Pancreas (tissue), 10 donors: ENCODE data around the gene CNTN1. TPM values are rescaled to one million over a fixed set of nuclear protein-coding genes. Genes with fewer than 3 reads are reported as not detected.
A peak's percentile ranks its signal among the peaks of the same experiment; 100 is the strongest.

ENCODE experiments used
- ATAC-seq, 4 donors: fragments of 200-7000 bp; cut with Tn5 transposase; one replicate each; pipeline versions ENCODE4 v1.8.0 to v1.9.1; 2020; ENCODE audit warnings: mild to moderate bottlenecking in 4 of 4, moderate library complexity in 4 of 4
- DNase-seq, 6 donors: peaks; one replicate each; pipeline ENCODE4 v3.0.0-alpha.2; 2020
- FAIRE-seq: peaks from 2 replicates; lab custom pipeline; 2012; peaks lifted over from hg19 to GRCh38; lab: Jason Lieb, UNC
- H3K27ac ChIP-seq, 4 donors: fragments of 200-600 bp; sonication (generic); 1 replicate in 3 of 4; 2 replicates in 1 of 4; pipeline versions ENCODE4 v1.5.0 to v1.8.0; 2020
- H3K27me3 ChIP-seq, 4 donors: fragments of 200-600 bp; one replicate each; pipeline ENCODE4 v1.8.0; 2021
- H3K36me3 ChIP-seq, 3 donors: fragments of 200-600 bp; sonication (generic) in 1 of 3; one replicate each; pipeline versions ENCODE4 v1.5.0 to v1.8.0; 2020 to 2021
- H3K4me1 ChIP-seq, 3 donors: fragments of 200-600 bp; one replicate each; pipeline ENCODE4 v1.8.0; 2021
- H3K4me3 ChIP-seq, 4 donors: fragments of 200-600 bp; sonication (generic) in 2 of 4; one replicate each; pipeline versions ENCODE4 v1.5.0 to v1.8.0; 2020 to 2021
- H3K9me3 ChIP-seq, 4 donors: fragments of 200-600 bp; one replicate each; pipeline ENCODE4 v1.8.0; 2021
- CTCF ChIP-seq, 4 donors: fragments of 200-600 bp; sonication (generic) in 3 of 4; IDR thresholded peaks; one replicate each; pipeline versions ENCODE4 v1.5.0 to v1.8.0; 2021; ENCODE audit warnings: antibody characterized with exemption in 4 of 4
- WGBS, 2 donors: extraction: QIAGEN DNeasy Blood & Tissue Kit; methylation state at CpG; one replicate each; pipeline ENCODE4 v1.1.7; 2013; 5-methylcytosine and 5-hydroxymethylcytosine counted together
- intact Hi-C, 3 donors: fragments of 100-400 bp; cut with DNase I; formaldehyde crosslinking; loops; one replicate each; pipeline versions ENCODE4 v1.11.1 to v1.14.2; 2022
- polyA plus RNA-seq, 2 donors: library from polyadenylated mRNA; stranded (reverse); fragments of 200-250 nt; gene quantifications; one replicate each; pipeline ENCODE4 v1.2.3, GENCODE V29; 2013
- total RNA-seq, 6 donors: library from RNA; stranded (reverse); fragmentation: NEBNext Ultra II Directional in 4 of 6; extraction: Animal tissue kit (Norgen Biotek cat#: 25700) in 4 of 6; gene quantifications; one replicate each; pipeline versions ENCODE4 v1.2.1 to v1.2.4, GENCODE V29; 2021 to 2023
- donor health status: healthy with polysubstance abuse.
- donor health status: DM: no; HTN: no; CAD: no; lungs with moderate emphysema.
- donor health status: DM: no; HTN: no; CAD: no.
- donor health status: control.
- donor health status: control.
- donor health status: Bipolar disorder and iron deficiency.
- donor health status: DM: yes; HTN: yes; CAD: no.
- donor health status: DM: no; HTN: no; CAD: no.
- donor health status: DM: no; HTN: no; CAD: no.
- donor health status: DM: yes; HTN: yes; CAD: no.

The CNTN1 gene
- total and polyA plus RNA-seq, 8 donors = 1.4 to 13.9 (median 4.6) TPM

- Histone ChIP-seq H3K4me3 (no peak overlapping the region), H3K27me3 (no peaks in the 10 kb centered on the region), H3K9me3 (no peaks in the 10 kb centered on the region), H3K27ac (no peak overlapping the region), H3K36me3 (no peaks in the 10 kb centered on the region), H3K4me1 (no peaks in the 10 kb centered on the region)
- intact Hi-C loops = no loop called here
- TF ChIP-seq CTCF (IDR thresholded peaks at IDR 0.05) = no peak
- peak in 1 of 6 donors; percentile 19 for DNase-seq
- no peak for FAIRE-seq
- ATAC-seq = no peak
- WGBS, 2 donors = 14 to 21% methylated on average over 1 of the region's 1 CpG
Measured at GRCh38 chr12:40903040-40903439, 210.8 kb downstream of the CNTN1 start.

GRCh38 chr12:40907115-40907527, 214.9 kb downstream of the CNTN1 start:
- WGBS, 2 donors = 52 to 57% methylated on average over 4 of the region's 4 CpGs
- Histone ChIP-seq H3K36me3 (no peaks in the 10 kb centered on the region), H3K4me3 (no peak overlapping the region), H3K4me1 (no peaks in the 10 kb centered on the region), H3K9me3 (no peaks in the 10 kb centered on the region), H3K27me3 (no peaks in the 10 kb centered on the region), H3K27ac (no peak overlapping the region)
- no peak for TF ChIP-seq CTCF (IDR thresholded peaks at IDR 0.05)
- FAIRE-seq (no peak), ATAC-seq (no peak), DNase-seq (no peak)
- intact Hi-C loops = no loop called here

- Histone ChIP-seq H3K9me3 (no peaks in the 10 kb centered on the region), H3K27me3 (no peaks in the 10 kb centered on the region), H3K4me1 (no peaks in the 10 kb centered on the region), H3K4me3 (no peak overlapping the region), H3K36me3 (no peaks in the 10 kb centered on the region), H3K27ac (no peak overlapping the region)
- WGBS, 2 donors = 67 to 78% methylated on average over 3 of the region's 3 CpGs
- TF ChIP-seq CTCF (IDR thresholded peaks at IDR 0.05) = no peak
- intact Hi-C loops = no loop called here
- no peak for ATAC-seq
- no peak for FAIRE-seq
- DNase-seq = no peak
Measured at GRCh38 chr12:40911676-40912075, 219.4 kb downstream of the CNTN1 start.

- Histone ChIP-seq H3K4me1 (no peaks in the 10 kb centered on the region), H3K27me3 (no peaks in the 10 kb centered on the region), H3K36me3 (no peaks in the 10 kb centered on the region), H3K9me3 (no peaks in the 10 kb centered on the region), H3K27ac (no peak overlapping the region), H3K4me3 (no peak overlapping the region)
- FAIRE-seq = no peak
- TF ChIP-seq CTCF (IDR thresholded peaks at IDR 0.05) = no peak
- ATAC-seq = no peak
- WGBS, 2 donors = 67 to 72% methylated on average over 2 of the region's 2 CpGs
- no peak for DNase-seq
- intact Hi-C loops = no loop called here
Measured at GRCh38 chr12:40915172-40915571, 222.9 kb downstream of the CNTN1 start.

- no peak for TF ChIP-seq CTCF (IDR thresholded peaks at IDR 0.05)
- Histone ChIP-seq H3K27ac (no peak overlapping the region), H3K9me3 (no peaks in the 10 kb centered on the region), H3K4me1 (no peaks in the 10 kb centered on the region), H3K4me3 (no peak overlapping the region), H3K36me3 (no peaks in the 10 kb centered on the region), H3K27me3 (peaks cover 0 to 4% (median 0%) of the 10 kb centered on the region in 4 donors)
- ATAC-seq (no peak), DNase-seq (no peak), FAIRE-seq (no peak)
- intact Hi-C loops = no loop called here
- WGBS, 2 donors = 31 to 32% methylated on average over 6 of the region's 6 CpGs
Measured at GRCh38 chr12:40917561-40917960, 225.3 kb downstream of the CNTN1 start.
